PC-9 (cell line): ENCODE results near the gene ARSI.

ENCODE experiments used
- CTCF ChIP-seq: fragments of 200-600 bp; sonication (generic); conservative IDR thresholded peaks from 2 replicates; pipeline ENCODE4 v1.6.1; 2017; ENCODE audit warnings: mixed run types, antibody characterized with exemption, mild to moderate bottlenecking, moderate library complexity
- EZH2 ChIP-seq: fragments of 200-600 bp; sonication (generic); IDR thresholded peaks from 2 replicates; pipeline ENCODE4 v1.8.0; 2017; ENCODE audit warnings: antibody characterized with exemption, low read depth

GRCh38 chr5:150329881-150330876, 27.5 kb upstream of the ARSI start:
- TF ChIP-seq CTCF (no peak), EZH2 (no peak)
